T-cell (primary cell): ENCODE measurements around the gene PTGER4. TPM values are rescaled to one million over a fixed set of nuclear protein-coding genes. Genes with fewer than 3 reads are reported as not detected.

Experiments used
- ATAC-seq, 4 experiments: fragments of 200-7000 bp in 3 of 4; fragments of 150-1000 bp in 1 of 4; cut with Tn5 transposase; replicated peaks in 1 of 4; 1 replicate in 3 of 4; 2 replicates in 1 of 4; pipeline ENCODE4 v1.10.0; 2021; ENCODE audit warnings: moderate library complexity in 3 of 4, mild to moderate bottlenecking in 2 of 4, moderate number of reproducible peaks in 1 of 4
- CTCF ChIA-PET, 2 donors: fragments of 300-600 bp; sonication (Branson Sonifier 250); formaldehyde crosslinking; loops; one replicate each; lab custom pipeline; 2022; ENCODE audit warnings: antibody characterized with exemption in 2 of 2; lab: Charles Lee
- POLR2A ChIA-PET, 2 donors: fragments of 300-600 bp; sonication (Branson Sonifier 250); formaldehyde crosslinking; loops; one replicate each; lab custom pipeline; 2022; ENCODE audit warnings: antibody characterized with exemption in 2 of 2; lab: Charles Lee
- DNase-seq, 35 experiments: peaks; one replicate each; pipeline versions ENCODE4 v3.0.0 to v3.0.0-alpha.2; 2013 to 2023
- H3K27ac ChIP-seq: one replicate; pipeline ENCODE4 v1.5.1; 2013; ENCODE audit warnings: low read length
- H3K27me3 ChIP-seq, 2 experiments: replicated peaks in 1 of 2; 1 replicate in 1 of 2; 2 replicates in 1 of 2; pipeline versions ENCODE4 v1.6.1 to v1.7.0; 2013; ENCODE audit warnings: low read length in 1 of 2, mixed read lengths in 1 of 2; ENCODE audit not compliant: control insufficient read depth in 2 of 2, insufficient read depth in 2 of 2; ENCODE audit errors: extremely low read depth in 1 of 2
- H3K36me3 ChIP-seq, 2 donors: 1 replicate in 1 of 2; 2 replicates in 1 of 2; pipeline versions ENCODE4 v1.6.1 to v1.7.0; 2013; ENCODE audit warnings: low read length in 1 of 2; ENCODE audit not compliant: control insufficient read depth in 2 of 2, insufficient read depth in 1 of 2; ENCODE audit errors: extremely low read depth in 1 of 2
- H3K4me1 ChIP-seq, 2 experiments: 1 replicate in 1 of 2; 2 replicates in 1 of 2; pipeline versions ENCODE4 v1.6.1 to v1.7.0; 2013; ENCODE audit warnings: low read length in 2 of 2, mixed read lengths in 1 of 2; ENCODE audit not compliant: insufficient read depth in 2 of 2, control insufficient read depth in 1 of 2; ENCODE audit errors: extremely low read depth in 1 of 2
- H3K4me3 ChIP-seq, 2 donors: 1 replicate in 1 of 2; 2 replicates in 1 of 2; pipeline versions ENCODE4 v1.5.1 to v1.7.0; 2013; ENCODE audit warnings: mild to moderate bottlenecking in 2 of 2, low read length in 1 of 2, moderate library complexity in 1 of 2; ENCODE audit not compliant: control insufficient read depth in 1 of 2; ENCODE audit errors: extremely low read depth in 1 of 2
- H3K9me3 ChIP-seq: 2 replicates; pipeline ENCODE4 v1.7.0; 2013
- H3K27ac Mint-ChIP-seq, 2 donors: one replicate each; pipeline ENCODE4 v1.8.0; 2020 to 2021; ENCODE audit warnings: mild to moderate bottlenecking in 2 of 2, mixed read lengths in 2 of 2
- H3K27me3 Mint-ChIP-seq, 2 donors: one replicate each; pipeline ENCODE4 v1.8.0; 2021 to 2022; ENCODE audit warnings: mixed read lengths in 2 of 2
- H3K36me3 Mint-ChIP-seq: one replicate; pipeline ENCODE4 v1.8.0; 2021; ENCODE audit warnings: mixed read lengths
- H3K4me1 Mint-ChIP-seq, 3 donors: one replicate each; pipeline ENCODE4 v1.8.0; 2020 to 2022; ENCODE audit warnings: mixed read lengths in 3 of 3, mild to moderate bottlenecking in 1 of 3
- H3K4me3 Mint-ChIP-seq, 3 donors: one replicate each; pipeline ENCODE4 v1.8.0; 2020 to 2022; ENCODE audit warnings: mild to moderate bottlenecking in 3 of 3, mixed read lengths in 3 of 3, moderate library complexity in 3 of 3
- H3K9me3 Mint-ChIP-seq, 3 donors: one replicate each; pipeline ENCODE4 v1.8.0; 2020 to 2022; ENCODE audit warnings: mixed read lengths in 3 of 3
- WGBS: methylation state at CpG from one replicate; pipeline ENCODE4 v1.1.5; 2013; ENCODE audit warnings: missing lambda C conversion rate; ENCODE audit not compliant: insufficient coverage; 5-methylcytosine and 5-hydroxymethylcytosine counted together
- total RNA-seq, 35 experiments: library from RNA in 6 of 35; stranded (reverse) in 6 of 35; fragments of 120-200 nt in 1 of 35; gene quantifications; one replicate each; pipeline versions ENCODE4 v1.2.1 to v1.2.4 and lab custom pipeline; 2013 to 2026

The PTGER4 gene
- total RNA-seq, 5 donors from 2014 or later (not counting 1 experiment from before 2014, with no cell fraction given): 51.3 to 421 (median 57.3) TPM

DNA sequence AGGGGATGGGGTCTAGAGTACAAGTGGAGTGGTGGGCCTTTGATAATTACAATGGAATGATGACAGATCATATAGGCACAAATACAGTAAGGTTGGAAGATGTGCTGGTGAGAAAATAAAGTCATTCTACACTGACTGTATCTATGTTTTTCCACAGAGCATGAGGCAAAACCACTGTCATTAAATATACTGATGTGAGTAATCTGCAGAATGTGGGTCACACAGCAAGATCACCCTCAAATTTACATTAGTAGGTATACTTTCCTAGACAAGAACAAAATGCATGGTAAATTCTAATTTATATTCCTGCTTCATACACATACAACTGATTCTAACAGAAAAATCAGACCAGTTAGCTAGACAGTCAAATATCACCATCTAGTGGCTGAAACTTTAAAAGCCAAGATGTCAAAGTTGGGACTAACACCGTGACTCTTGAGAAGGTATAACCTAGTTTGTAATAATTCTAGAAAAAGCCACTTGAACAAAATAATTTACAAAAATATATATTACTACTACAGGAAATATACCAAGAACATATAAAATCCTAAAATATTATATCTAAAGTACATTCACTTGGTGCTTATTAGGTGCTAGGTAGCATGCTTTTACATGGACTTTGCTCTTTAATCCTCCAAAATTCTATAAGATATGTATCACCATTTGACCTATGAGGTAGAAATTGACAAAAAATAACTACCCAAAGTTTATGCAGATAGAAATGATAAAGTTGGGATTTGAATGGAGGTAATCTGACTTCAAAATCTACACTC, 56.6 kb downstream of the PTGER4 start:
- DNase-seq: peak in 3 of 35 experiments; percentile 8 to 79 (median 35)
- Histone ChIP-seq H3K27me3 (no peaks in the 10 kb centered on the region), H3K4me3 (no peak overlapping the region), H3K9me3 (no peaks in the 10 kb centered on the region), H3K4me1 (no peaks in the 10 kb centered on the region), H3K27ac (no peak overlapping the region), H3K36me3 (peaks cover 0 to 14% of the 10 kb centered on the region in 2 donors)
- POLR2A ChIA-PET: no interaction called here
- ATAC-seq: peak in 2 of 4 experiments; percentile 59 to 70
- H3K4me3 Mint-ChIP-seq: no peak overlapping the region
- H3K36me3 Mint-ChIP-seq: peaks cover 30% of the 10 kb centered on the region
- no peak overlapping the region for H3K27ac Mint-ChIP-seq
- CTCF ChIA-PET: interaction anchor here (0.6 to 3.6 kb wide), 17 partner anchors 11 to 1135 kb away, joined by 3 to 21 read pairs (median 4); no protein-coding TSS in a partner anchor
- H3K9me3 Mint-ChIP-seq: peaks cover 7 to 11% (median 9%) of the 10 kb centered on the region in 3 donors
- no peaks in the 10 kb centered on the region for H3K27me3 Mint-ChIP-seq
- peaks cover 22 to 23% (median 23%) of the 10 kb centered on the region in 3 donors for H3K4me1 Mint-ChIP-seq
- no CpG with 5 or more reads among the region's 1 CpG for WGBS

DNA sequence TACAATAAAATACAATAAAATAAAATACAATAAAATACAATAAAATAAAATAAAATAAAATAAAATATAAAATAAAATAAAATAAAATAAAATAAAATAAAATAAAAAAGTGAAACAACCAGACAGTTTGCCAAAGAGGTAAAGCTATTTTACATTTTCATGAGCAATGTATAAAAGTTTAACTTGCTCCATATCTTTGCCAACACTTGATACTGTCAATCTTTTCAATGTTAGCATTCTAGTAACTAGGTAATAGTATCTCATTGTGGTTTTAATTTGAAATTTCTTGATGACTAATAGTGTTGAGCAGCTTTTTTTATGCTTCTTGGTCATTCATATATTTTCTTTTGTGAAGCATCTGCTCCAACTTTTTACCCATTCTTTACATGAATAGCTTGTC, 58.8 kb downstream of the PTGER4 start:
- H3K4me1 ChIP-seq: no peaks in the 10 kb centered on the region
- H3K9me3 ChIP-seq: no peaks in the 10 kb centered on the region
- no peaks in the 10 kb centered on the region for H3K27me3 ChIP-seq
- H3K36me3 ChIP-seq: peaks cover 4 to 26% of the 10 kb centered on the region in 2 donors
- Mint-ChIP-seq H3K27me3 (no peaks in the 10 kb centered on the region), H3K9me3 (peaks cover 7 to 13% (median 10%) of the 10 kb centered on the region in 3 donors), H3K27ac (no peak overlapping the region), H3K36me3 (peaks cover 41% of the 10 kb centered on the region), H3K4me3 (no peak overlapping the region), H3K4me1 (peaks cover 24 to 29% (median 26%) of the 10 kb centered on the region in 3 donors)
- H3K27ac ChIP-seq: no peak overlapping the region
- ATAC-seq (no peak), DNase-seq (no peak)
- POLR2A ChIA-PET: interaction anchor here (0.6 to 0.7 kb wide), 2 partner anchors 532 to 806 kb away, joined by 3 read pairs; no protein-coding TSS in a partner anchor
- CTCF ChIA-PET: interaction anchor here in 1 of 2 donors (0.7 to 2.8 kb wide), 2 partner anchors 790 to 792 kb away, joined by 3 to 14 read pairs; no protein-coding TSS in a partner anchor
- no peak overlapping the region for H3K4me3 ChIP-seq

Other genes with a start within 250 kb of the PTGER4 start
- gene TTC33, start 76.0 kb downstream of the PTGER4 start, total RNA-seq: 10 to 100 TPM in 3 of 5 donors, 1 to 10 TPM in 2; 8.3 to 15.4 (median 13.6) TPM
- 100 to 1,000 TPM in 2 of 5 donors, 10 to 100 TPM in 3; 92.3 to 112 (median 96.7) TPM for gene PRKAA1, start 118.5 kb downstream of the PTGER4 start, total RNA-seq
- 1,000 to 10,000 TPM; 2,003 to 2,190 (median 2,100) TPM for gene RPL37, start 155.3 kb downstream of the PTGER4 start, total RNA-seq
- gene CARD6, start 161.5 kb downstream of the PTGER4 start, total RNA-seq: 1 to 10 TPM; 1.3 to 4.3 (median 2.2) TPM
- 1 to 10 TPM in 3 of 5 donors, not detected in 2; 1.4 to 3.4 (median 2.9) TPM for gene C7, start 229.6 kb downstream of the PTGER4 start, total RNA-seq